ENCODE measurements around the gene ATCAY. TPM values are rescaled to one million over a fixed set of nuclear protein-coding genes. Genes with fewer than 3 reads are reported as not detected.

ATCAY gene
- total RNA-seq, 1 donor from 2014 or later = 182 TPM

- Mint-ChIP-seq H3K9me3 (ENCODE audit: unreplicated experiment) (peaks cover 12% of the 10 kb centered on the region), H3K36me3 (ENCODE audit: unreplicated experiment) (peaks cover 28% of the 10 kb centered on the region), H3K4me1 (ENCODE audit: low read depth, unreplicated experiment) (no peaks in the 10 kb centered on the region)
Measured at GRCh38 chr19:3919793-3920192, 39.3 kb downstream of the ATCAY start.

GRCh38 chr19:3923096-3923758 is 42.7 kb downstream of the ATCAY start:
- no peak for DNase-seq
- Mint-ChIP-seq H3K9me3 (ENCODE audit: unreplicated experiment) (peaks cover 14% of the 10 kb centered on the region), H3K36me3 (ENCODE audit: unreplicated experiment) (peaks cover 28% of the 10 kb centered on the region), H3K27ac (ENCODE audit: unreplicated experiment) (no peak overlapping the region), H3K4me1 (ENCODE audit: low read depth, unreplicated experiment) (no peaks in the 10 kb centered on the region), H3K4me3 (ENCODE audit: unreplicated experiment) (no peak overlapping the region), H3K27me3 (ENCODE audit: unreplicated experiment) (peaks cover 15% of the 10 kb centered on the region)
- TF ChIP-seq CTCF (IDR thresholded peaks at IDR 0.05; ENCODE audit: partially characterized antibody, unreplicated experiment) = no peak

More at GRCh38 chr19:3919793-3920192, 39.3 kb downstream of the ATCAY start:
- Mint-ChIP-seq H3K4me3 (ENCODE audit: unreplicated experiment) (no peak overlapping the region), H3K27me3 (ENCODE audit: unreplicated experiment) (peaks cover 9% of the 10 kb centered on the region), H3K27ac (ENCODE audit: unreplicated experiment) (no peak overlapping the region)
- TF ChIP-seq CTCF (IDR thresholded peaks at IDR 0.05; ENCODE audit: partially characterized antibody, unreplicated experiment) = no peak
- DNase-seq = no peak

- H3K27me3 Mint-ChIP-seq (ENCODE audit: unreplicated experiment) = peaks cover 16% of the 10 kb centered on the region
- no peaks in the 10 kb centered on the region for H3K4me1 Mint-ChIP-seq (ENCODE audit: low read depth, unreplicated experiment)
- H3K36me3 Mint-ChIP-seq (ENCODE audit: unreplicated experiment) = peaks cover 28% of the 10 kb centered on the region
- H3K4me3 Mint-ChIP-seq (ENCODE audit: unreplicated experiment) = no peak overlapping the region
- DNase-seq = no peak
- H3K27ac Mint-ChIP-seq (ENCODE audit: unreplicated experiment) = no peak overlapping the region
- H3K9me3 Mint-ChIP-seq (ENCODE audit: unreplicated experiment) = peaks cover 14% of the 10 kb centered on the region
- no peak for TF ChIP-seq CTCF (IDR thresholded peaks at IDR 0.05; ENCODE audit: partially characterized antibody, unreplicated experiment)
Measured at GRCh38 chr19:3923912-3924311, 43.4 kb downstream of the ATCAY start.

GRCh38 chr19:3931041-3931440 is 50.6 kb downstream of the ATCAY start:
- no peak for DNase-seq
- Mint-ChIP-seq H3K27me3 (ENCODE audit: unreplicated experiment) (peaks cover 14% of the 10 kb centered on the region), H3K4me1 (ENCODE audit: low read depth, unreplicated experiment) (no peaks in the 10 kb centered on the region), H3K36me3 (ENCODE audit: unreplicated experiment) (no peaks in the 10 kb centered on the region), H3K4me3 (ENCODE audit: unreplicated experiment) (no peak overlapping the region), H3K27ac (ENCODE audit: unreplicated experiment) (no peak overlapping the region), H3K9me3 (ENCODE audit: unreplicated experiment) (peaks cover 11% of the 10 kb centered on the region)
- TF ChIP-seq CTCF (IDR thresholded peaks at IDR 0.05; ENCODE audit: partially characterized antibody, unreplicated experiment) = no peak

- Mint-ChIP-seq H3K27ac (ENCODE audit: unreplicated experiment) (peak within 1 kb of the TSS; percentile 17), H3K9me3 (ENCODE audit: unreplicated experiment) (peaks cover 11% of the 10 kb centered on the region), H3K36me3 (ENCODE audit: unreplicated experiment) (no peaks in the 10 kb centered on the region), H3K4me3 (ENCODE audit: unreplicated experiment) (peak within 1 kb of the TSS; percentile 42), H3K4me1 (ENCODE audit: low read depth, unreplicated experiment) (no peaks in the 10 kb centered on the region), H3K27me3 (ENCODE audit: unreplicated experiment) (peaks cover 5% of the 10 kb centered on the region)
- TF ChIP-seq CTCF (IDR thresholded peaks at IDR 0.05; ENCODE audit: partially characterized antibody, unreplicated experiment) = no peak
- DNase-seq = peak; percentile 51
Measured at GRCh38 chr19:3932931-3933810, 52.7 kb downstream of the ATCAY start, which contains the start of gene NMRK2. Gene NMRK2, plus strand, starts transcription at chr19:3933069. Its CDS starts 603 bp downstream, at chr19:3933672.

All from glutamatergic neuron (in vitro differentiated cells).